GM11168 (cell line): ENCODE results near the gene POU3F3.

Source experiments
- in situ Hi-C: fragments of 300-500 bp; cut with MboI; formaldehyde crosslinking; loops from one replicate; pipeline ENCODE4 v1.12.0; 2022; ENCODE audit warnings: low sequenced_read_pairs; ENCODE audit not compliant: unreplicated experiment

The POU3F3 gene

DNA sequence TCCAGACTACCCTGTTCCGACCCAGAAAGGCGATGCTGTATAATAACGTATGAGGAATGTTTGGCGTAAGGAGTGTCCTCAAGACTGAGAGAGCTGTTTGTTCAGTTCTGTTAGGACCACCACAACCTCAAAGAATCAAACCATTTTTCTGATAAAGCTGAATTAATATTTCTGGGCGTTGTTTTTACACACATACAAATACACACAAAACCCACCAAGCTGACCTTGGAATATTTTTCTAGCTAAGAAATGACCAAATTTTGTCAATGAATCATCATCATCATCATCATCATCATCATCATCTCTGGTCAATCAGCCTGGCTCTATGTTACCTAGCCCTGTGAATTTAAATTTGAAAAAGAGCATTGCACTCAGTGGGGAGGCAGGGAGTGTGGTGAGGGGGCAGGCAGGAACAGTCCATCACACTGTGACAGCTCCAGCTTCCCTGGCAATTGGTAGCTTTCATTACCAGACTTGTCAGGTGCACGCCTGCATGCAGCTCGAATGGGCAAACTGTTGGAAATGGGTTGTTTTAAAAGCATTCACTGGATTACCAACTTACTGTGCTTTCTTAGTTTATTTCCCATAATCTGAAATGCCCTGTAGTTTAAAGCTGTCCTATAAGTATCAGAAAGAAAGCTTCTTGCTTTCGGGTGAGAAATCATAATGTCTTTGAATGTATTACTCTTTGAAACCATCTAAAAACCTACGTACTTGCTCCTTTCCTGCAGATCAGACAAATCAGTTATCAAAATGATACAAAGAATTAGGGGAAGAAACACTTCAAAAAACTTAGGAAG, 6.9 kb upstream of the POU3F3 start:
- in situ Hi-C loops, result no loop called here

- in situ Hi-C loops, result no loop called here
These were observed 6.2 kb upstream of the POU3F3 start for GRCh38 chr2:104847586-104848160.

GRCh38 chr2:104848526-104848925, 5.4 kb upstream of the POU3F3 start:
- in situ Hi-C loops, result no loop called here

- in situ Hi-C loops, result no loop called here
These were observed 4.8 kb upstream of the POU3F3 start for GRCh38 chr2:104849101-104849500.

DNA sequence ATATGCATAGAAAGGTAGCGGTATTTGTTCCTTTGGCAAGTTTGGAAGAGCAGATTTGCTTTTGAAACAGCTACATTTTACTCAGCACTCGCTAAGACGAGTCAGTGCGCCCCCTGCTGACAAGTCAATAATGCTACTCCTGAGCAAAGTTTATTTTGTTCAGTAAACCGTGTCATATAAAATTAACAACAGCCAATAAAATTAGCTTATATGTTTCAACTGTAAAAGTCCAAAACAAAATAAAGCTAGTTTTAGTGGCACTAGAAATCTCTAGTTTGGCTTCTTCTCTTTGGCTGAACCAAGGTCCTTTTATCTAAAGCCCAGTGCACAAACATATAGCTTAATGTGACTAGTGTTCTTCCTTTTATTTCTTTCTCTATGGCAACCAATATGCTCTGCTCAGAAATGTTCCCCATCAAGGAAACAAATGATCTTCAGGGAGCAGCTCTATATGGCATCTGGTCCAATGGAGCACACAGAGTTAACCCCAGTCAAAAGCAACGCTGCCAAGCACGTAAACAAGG, 4.2 kb upstream of the POU3F3 start:
- in situ Hi-C loops, result loop anchor here (25.0 kb wide), 1 partner anchor 1687 kb away; no protein-coding TSS in a partner anchor

DNA sequence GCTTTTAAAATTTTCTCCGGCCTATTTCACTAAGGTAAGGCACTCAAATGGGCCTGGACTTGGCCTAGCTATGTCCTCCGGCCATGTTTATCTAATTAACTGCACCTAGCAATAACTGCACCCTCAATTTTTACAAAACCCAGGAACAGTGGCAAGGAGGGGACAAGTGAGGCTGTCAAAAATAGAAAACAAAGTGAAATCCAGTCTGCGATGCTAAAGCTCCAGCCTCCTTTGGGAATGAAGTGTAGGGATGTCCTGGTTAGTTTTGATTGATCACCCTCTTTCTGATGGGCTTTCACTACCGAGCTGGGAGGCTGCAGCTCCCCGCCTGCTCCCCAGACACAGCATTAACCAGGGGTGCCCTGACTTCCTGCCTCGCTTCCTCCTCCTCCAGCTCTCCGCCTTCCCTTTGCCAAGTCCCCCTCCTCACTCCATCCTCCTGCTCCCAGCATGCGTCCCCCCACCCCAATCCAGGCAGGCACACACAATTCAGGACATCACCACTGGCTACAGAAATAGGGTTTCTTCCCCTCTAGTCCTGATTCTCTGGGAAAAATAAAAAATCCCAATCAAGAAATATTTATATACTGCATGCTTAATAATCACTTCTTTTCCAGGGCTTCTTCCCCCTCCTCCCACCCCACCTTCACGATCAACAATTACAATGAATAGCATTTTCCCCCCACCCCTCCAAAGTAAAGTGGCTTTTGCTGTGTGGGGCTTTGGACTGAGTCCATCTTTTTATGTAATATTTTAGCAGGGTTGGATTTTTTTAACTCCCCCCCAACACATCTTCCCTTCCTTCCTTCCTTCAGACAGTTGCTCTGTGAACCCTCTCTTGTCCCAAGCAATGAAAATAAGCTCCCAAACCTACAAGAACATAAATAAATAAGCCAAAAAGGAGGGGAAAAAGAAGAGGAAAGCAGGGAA, 3.3 kb upstream of the POU3F3 start:
- in situ Hi-C loops, result loop anchor here (25.0 kb wide), 1 partner anchor 1688 kb away; no protein-coding TSS in a partner anchor

- in situ Hi-C loops, result loop anchor here (25.0 kb wide), 1 partner anchor 1689 kb away; no protein-coding TSS in a partner anchor
These were observed 2.4 kb upstream of the POU3F3 start for GRCh38 chr2:104851291-104852089.

- in situ Hi-C loops, result loop anchor here (25.0 kb wide), 1 partner anchor 1690 kb away; no protein-coding TSS in a partner anchor
These were observed 1.7 kb upstream of the POU3F3 start for GRCh38 chr2:104852090-104852666.

DNA sequence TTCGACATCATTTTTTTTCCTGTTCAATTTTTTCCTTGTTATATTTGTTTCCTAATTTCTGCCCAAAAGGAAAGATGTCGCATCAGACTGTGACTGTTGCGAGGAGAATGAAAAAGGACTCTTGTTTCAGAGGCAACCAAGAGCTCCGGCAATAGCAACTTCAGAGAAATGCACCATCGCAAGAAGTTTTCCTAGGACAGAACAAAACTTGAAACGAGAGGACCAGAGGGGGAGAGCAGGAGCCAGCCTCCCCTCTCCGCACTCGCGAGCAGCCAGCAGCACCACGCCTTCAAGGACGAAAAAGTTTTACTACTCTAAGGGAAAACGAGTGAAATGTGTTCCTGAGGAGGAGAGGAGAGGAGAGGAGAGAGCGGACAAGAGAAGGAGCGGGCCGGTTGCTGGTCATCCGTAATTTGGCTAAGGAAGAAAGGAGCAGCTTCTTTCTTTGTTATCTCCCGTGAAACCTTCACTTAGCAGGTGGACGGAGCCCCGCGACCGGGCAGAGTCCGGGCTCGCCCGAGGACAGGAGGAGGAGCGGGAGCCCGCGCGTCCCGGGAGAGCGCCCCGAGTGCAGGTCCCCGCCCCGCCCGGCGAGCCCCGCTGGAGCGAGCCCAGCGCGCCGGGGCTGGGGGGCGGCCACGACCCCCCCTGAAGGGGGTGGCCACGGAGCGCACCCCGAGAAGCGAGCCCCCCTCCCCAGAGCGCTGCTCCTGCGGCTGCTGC, 744 bp downstream of the POU3F3 start:
- in situ Hi-C loops, result loop anchor here (25.0 kb wide), 1 partner anchor 1692 kb away; no protein-coding TSS in a partner anchor

- in situ Hi-C loops, result loop anchor here (25.0 kb wide), 1 partner anchor 1693 kb away; no protein-coding TSS in a partner anchor
These were observed 1.5 kb downstream of the POU3F3 start for GRCh38 chr2:104855221-104856085.

- in situ Hi-C loops, result loop anchor here (25.0 kb wide), 1 partner anchor 1694 kb away; no protein-coding TSS in a partner anchor
These were observed 2.4 kb downstream of the POU3F3 start for GRCh38 chr2:104856086-104856972.

- in situ Hi-C loops, result loop anchor here (25.0 kb wide), 1 partner anchor 1695 kb away; no protein-coding TSS in a partner anchor
These were observed 3.0 kb downstream of the POU3F3 start for GRCh38 chr2:104856973-104857261.

DNA sequence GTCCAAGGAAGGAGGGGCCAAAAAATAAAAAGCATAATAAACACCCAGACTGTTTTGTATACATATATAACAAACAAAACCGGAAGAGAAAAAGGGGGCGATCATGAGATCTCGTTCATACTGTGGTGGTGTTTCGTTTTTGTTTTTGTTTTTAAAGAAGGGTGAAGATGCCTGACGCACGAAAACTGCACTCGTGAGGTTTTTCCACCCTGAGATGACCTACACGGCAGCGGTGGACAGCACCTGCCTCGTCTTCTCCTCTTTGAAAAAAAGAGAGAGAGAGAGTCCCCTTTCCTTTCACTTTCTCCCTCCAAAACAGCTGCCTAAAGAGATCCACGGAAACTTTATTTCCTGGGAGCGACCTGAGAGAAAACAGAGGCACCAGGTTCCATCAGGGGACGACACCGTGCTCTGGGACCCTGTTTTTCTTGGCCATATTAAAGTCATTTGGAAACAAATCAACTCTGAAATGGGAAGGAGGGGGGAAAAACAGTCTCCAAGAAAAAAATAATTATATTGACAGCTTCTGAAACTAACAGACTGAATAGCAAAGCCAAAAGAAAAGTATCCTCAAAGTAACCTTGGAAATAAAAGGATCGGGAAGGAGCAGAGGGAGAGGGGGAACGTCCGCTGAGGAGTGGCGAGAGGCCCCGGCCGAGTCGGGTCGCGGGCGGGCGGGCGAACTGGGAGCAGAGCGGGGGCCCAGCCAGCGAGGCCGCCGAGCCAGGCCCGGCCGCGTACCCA, 3.5 kb downstream of the POU3F3 start:
- in situ Hi-C loops, result loop anchor here (25.0 kb wide), 1 partner anchor 1695 kb away; no protein-coding TSS in a partner anchor

GRCh38 chr2:104858006-104858978, 4.4 kb downstream of the POU3F3 start:
- in situ Hi-C loops, result loop anchor here (25.0 kb wide), 1 partner anchor 1696 kb away; no protein-coding TSS in a partner anchor
